Measurements from ENCODE around the gene CD84.

GRCh38 chr1:160496334-160496733, 83.0 kb downstream of the CD84 start:
- TF ChIP-seq CTCF (IDR thresholded peaks at IDR 0.05) (no peak), POLR2A (IDR thresholded peaks at IDR 0.05) (no peak)

Data from right lobe of liver (tissue), 4 donors.